HCT116 (cell line): ENCODE measurements around the gene ZBTB20. TPM values are rescaled to one million over a fixed set of nuclear protein-coding genes. Genes with fewer than 3 reads are reported as not detected.

Experiments used
- ATAC-seq: fragments of 200-7000 bp; cut with Tn5 transposase; 2 replicates; pipeline ENCODE4 v1.9.1; 2020; ENCODE audit warnings: mild to moderate bottlenecking, moderate library complexity
- BruUV-seq: library from RNA; stranded (reverse); fragments of 400-500 nt; replicated peaks from 2 replicates; lab custom pipeline; 2021; lab: Mats Ljungman, UMichigan
- CTCF ChIA-PET: fragments of 300-600 bp; sonication (Branson Sonifier 250); formaldehyde crosslinking; loops from one replicate; lab custom pipeline; 2021; ENCODE audit warnings: antibody characterized with exemption; lab: Charles Lee
- POLR2A ChIA-PET: fragments of 300-600, 350-600 bp; sonication (Branson Sonifier 250); formaldehyde crosslinking; loops from one replicate; lab custom pipeline; 2021; ENCODE audit warnings: antibody characterized with exemption; lab: Charles Lee
- RAD21 ChIA-PET, 2 experiments: fragments of 300-600 bp; sonication (Branson Sonifier 250); formaldehyde crosslinking; loops; one replicate each; lab custom pipeline; 2023; ENCODE audit warnings: low total read pairs in 2 of 2; ENCODE audit not compliant: uncharacterized antibody in 2 of 2, unreplicated experiment in 2 of 2, low non-redundant PET in 1 of 2; lab: Charles Lee
- DNase-seq: peaks from one replicate; pipeline ENCODE4 v3.0.0-alpha.2; 2010; ENCODE audit warnings: low read depth, low spot score
- H2AFZ ChIP-seq: fragments of 200-600 bp; shearing (Covaris generic), sonication (generic); 2 replicates; pipeline ENCODE4 v1.6.1; 2017; ENCODE audit warnings: low read depth, mixed run types, mixed read lengths, antibody characterized with exemption, low read length; ENCODE audit not compliant: poor library complexity, severe bottlenecking
- H3K27ac ChIP-seq: 2 replicates; pipeline ENCODE4 v1.5.1; 2012; ENCODE audit warnings: low read depth, low read length
- H3K27me3 ChIP-seq: fragments of 200-600 bp; sonication (generic); 2 replicates; pipeline ENCODE4 v1.6.1; 2016; ENCODE audit warnings: mixed run types, low read length, mixed read lengths; ENCODE audit not compliant: insufficient read depth
- H3K36me3 ChIP-seq, 2 experiments: fragments of 200-500 bp in 1 of 2; fragments of 200-600 bp in 1 of 2; sonication (Bioruptor generic) in 1 of 2; sonication (generic) in 1 of 2; 2 replicates each; pipeline versions ENCODE4 v1.5.1 to v1.6.1; 2014 to 2016; ENCODE audit warnings: low read length in 2 of 2, inconsistent platforms in 1 of 2, mixed read lengths in 1 of 2, mixed run types in 1 of 2; ENCODE audit not compliant: insufficient read depth in 2 of 2, control insufficient read depth in 1 of 2
- H3K4me1 ChIP-seq, 2 experiments: fragments of 200-600 bp in 1 of 2; sonication (generic) in 1 of 2; 2 replicates each; pipeline versions ENCODE4 v1.5.1 to v1.6.1; 2012 to 2017; ENCODE audit warnings: low read length in 2 of 2, inconsistent platforms in 1 of 2, mild to moderate bottlenecking in 1 of 2, mixed read lengths in 1 of 2, mixed run types in 1 of 2, moderate library complexity in 1 of 2; ENCODE audit not compliant: insufficient read depth in 2 of 2, control insufficient read depth in 1 of 2
- H3K4me2 ChIP-seq: fragments of 200-600 bp; sonication (generic); 2 replicates; pipeline ENCODE4 v1.6.1; 2017; ENCODE audit warnings: mixed run types, low read length, mixed read lengths
- H3K4me3 ChIP-seq, 2 experiments: fragments of 200-600 bp in 1 of 2; sonication (generic) in 1 of 2; replicated peaks in 1 of 2; 2 replicates each; pipeline ENCODE4 v1.5.1; 2011 to 2016; ENCODE audit warnings: low read length in 2 of 2, control low read depth in 1 of 2, low read depth in 1 of 2, mild to moderate bottlenecking in 1 of 2, mixed read lengths in 1 of 2, mixed run types in 1 of 2
- H3K79me2 ChIP-seq: fragments of 200-600 bp; sonication (generic); 2 replicates; pipeline ENCODE4 v1.6.1; 2017; ENCODE audit warnings: mild to moderate bottlenecking, mixed run types, low read length, moderate library complexity, mixed read lengths; ENCODE audit not compliant: insufficient read depth
- H3K9ac ChIP-seq: fragments of 200-600 bp; sonication (generic); 2 replicates; pipeline ENCODE4 v1.6.1; 2016; ENCODE audit warnings: low read length, mixed read lengths
- H3K9me2 ChIP-seq: fragments of 200-600 bp; sonication (generic), shearing (Covaris generic); 2 replicates; pipeline ENCODE4 v1.6.1; 2017; ENCODE audit warnings: mixed run types, mild to moderate bottlenecking, moderate library complexity; ENCODE audit not compliant: insufficient read depth
- H3K9me3 ChIP-seq, 2 experiments: fragments of 200-500 bp in 1 of 2; fragments of 200-600 bp in 1 of 2; sonication (Bioruptor generic) in 1 of 2; sonication (generic) in 1 of 2; 2 replicates each; pipeline ENCODE4 v1.6.1; 2014 to 2017; ENCODE audit warnings: low read length in 2 of 2, mixed read lengths in 2 of 2, inconsistent platforms in 1 of 2, low read depth in 1 of 2, mild to moderate bottlenecking in 1 of 2, mixed run types in 1 of 2, moderate library complexity in 1 of 2; ENCODE audit not compliant: control insufficient read depth in 1 of 2, insufficient read depth in 1 of 2
- H4K20me1 ChIP-seq: fragments of 200-600 bp; sonication (generic), shearing (Covaris generic); 2 replicates; pipeline ENCODE4 v1.6.1; 2017; ENCODE audit warnings: mixed run types, mild to moderate bottlenecking, moderate library complexity; ENCODE audit not compliant: insufficient read depth
- ATF3 ChIP-seq: IDR thresholded peaks from 2 replicates; pipeline ENCODE4 v1.6.1; 2012
- CBX3 ChIP-seq: IDR thresholded peaks from 2 replicates; pipeline ENCODE4 v1.6.1; 2012; ENCODE audit warnings: low read depth
- CTCF ChIP-seq, 3 experiments: fragments of 200-600 bp in 1 of 3; sonication (generic) in 1 of 3; IDR thresholded peaks in 2 of 3; conservative IDR thresholded peaks in 1 of 3; 2 replicates each; pipeline ENCODE4 v1.5.1; 2012 to 2017; ENCODE audit warnings: low read depth in 2 of 3, low read length in 2 of 3, antibody characterized with exemption in 1 of 3, borderline replicate concordance in 1 of 3, control low read depth in 1 of 3, mild to moderate bottlenecking in 1 of 3, mixed read lengths in 1 of 3, mixed run types in 1 of 3, moderate library complexity in 1 of 3; ENCODE audit not compliant: insufficient read depth in 1 of 3
- EGR1 ChIP-seq: IDR thresholded peaks from 2 replicates; pipeline ENCODE4 v1.6.1; 2012; ENCODE audit warnings: low read depth
- ELF1 ChIP-seq: IDR thresholded peaks from 2 replicates; pipeline ENCODE4 v1.6.1; 2012; ENCODE audit warnings: low read depth, borderline replicate concordance
- EZH2phosphoT487 ChIP-seq: fragments of 200-600 bp; IDR thresholded peaks from 2 replicates; pipeline ENCODE4 v1.6.1; 2018; ENCODE audit warnings: antibody characterized with exemption, borderline replicate concordance
- JUND ChIP-seq: IDR thresholded peaks from 2 replicates; pipeline ENCODE4 v1.6.1; 2012
- MAX ChIP-seq: IDR thresholded peaks from 2 replicates; pipeline ENCODE4 v1.6.1; 2012
- POLR2AphosphoS5 ChIP-seq: IDR thresholded peaks from 2 replicates; pipeline ENCODE4 v1.6.1; 2011; ENCODE audit warnings: mild to moderate bottlenecking, low read depth, low read length, moderate library complexity
- RAD21 ChIP-seq: IDR thresholded peaks from 2 replicates; pipeline ENCODE4 v1.6.1; 2012; ENCODE audit warnings: low read depth, mild to moderate bottlenecking
- TCF7L2 ChIP-seq: IDR thresholded peaks from 2 replicates; pipeline ENCODE4 v1.7.0; 2011; ENCODE audit warnings: borderline replicate concordance, inconsistent platforms; ENCODE audit not compliant: insufficient read depth, insufficient read length; ENCODE audit errors: extremely low read depth
- YY1 ChIP-seq: IDR thresholded peaks from 2 replicates; pipeline ENCODE4 v1.6.1; 2011; ENCODE audit warnings: low read length, low read depth, moderate library complexity, mild to moderate bottlenecking; ENCODE audit not compliant: insufficient replicate concordance; ENCODE audit errors: extremely low read depth
- ZFX ChIP-seq: fragments of 450-650 bp; IDR thresholded peaks from 2 replicates; pipeline ENCODE4 v1.6.1; 2017
- ZNF274 ChIP-seq: fragments of 200-500 bp; sonication (Bioruptor generic); IDR thresholded peaks from 2 replicates; pipeline ENCODE4 v1.6.1; 2014; ENCODE audit warnings: mild to moderate bottlenecking, low read depth, low read length, inconsistent platforms
- intact Hi-C: fragments of 100-400 bp; cut with micrococcal nuclease; formaldehyde crosslinking; loops from 2 replicates; pipeline ENCODE4 v1.10.0; 2022
- total RNA-seq: library from RNA; stranded (reverse); gene quantifications from one replicate; pipeline ENCODE4 v1.2.1, GENCODE V29; 2021; ENCODE audit not compliant: unreplicated experiment

The ZBTB20 gene
- total RNA-seq, 1 experiment from 2014 or later = 42.1 TPM

- Histone ChIP-seq H4K20me1 (no peaks in the 10 kb centered on the region), H3K4me3 (no peak overlapping the region), H3K4me2 (no peak overlapping the region), H3K4me1 (no peaks in the 10 kb centered on the region), H2AFZ (peak overlapping the region; percentile 17), H3K9ac (no peak overlapping the region), H3K79me2 (no peaks in the 10 kb centered on the region), H3K9me3 (no peaks in the 10 kb centered on the region), H3K36me3 (no peaks in the 10 kb centered on the region), H3K9me2 (no peaks in the 10 kb centered on the region), H3K27ac (no peak overlapping the region), H3K27me3 (no peaks in the 10 kb centered on the region)
- no TSS peak for BruUV-seq
- no peak for ATAC-seq
- TF ChIP-seq POLR2AphosphoS5 (no peak), ATF3 (no peak), CTCF (IDR thresholded peaks at IDR 0.05 in 2 of 3, conservative IDR thresholded peaks at IDR 0.05 in 1 of 3; ENCODE audit: borderline replicate concordance in 1 of 3, insufficient read depth in 1 of 3, low read depth in 2 of 3, low read length in 2 of 3) (no peak), ELF1 (no peak), JUND (no peak), RAD21 (no peak), MAX (no peak), ZNF274 (no peak), CBX3 (no peak)
- POLR2A ChIA-PET = no interaction called here
- RAD21 ChIA-PET = no interaction called here
- CTCF ChIA-PET = no interaction called here
- DNase-seq = no peak
- intact Hi-C loops = no loop called here
These were observed 289.8 kb downstream of the ZBTB20 start for GRCh38 chr3:114857299-114857701.

GRCh38 chr3:114856835-114857234 lies 290.3 kb downstream of the ZBTB20 start:
- H2AFZ ChIP-seq = no peak overlapping the region
- H3K4me2 ChIP-seq = no peak overlapping the region
- H3K4me1 ChIP-seq = no peaks in the 10 kb centered on the region
- POLR2A ChIA-PET = no interaction called here
- no peaks in the 10 kb centered on the region for H3K9me2 ChIP-seq
- H3K79me2 ChIP-seq = no peaks in the 10 kb centered on the region
- H3K27me3 ChIP-seq = no peaks in the 10 kb centered on the region
- no peak for TF ChIP-seq JUND
- TF ChIP-seq ELF1 = no peak
- no peak for TF ChIP-seq CTCF (IDR thresholded peaks at IDR 0.05 in 2 of 3, conservative IDR thresholded peaks at IDR 0.05 in 1 of 3; ENCODE audit: borderline replicate concordance in 1 of 3, insufficient read depth in 1 of 3, low read depth in 2 of 3, low read length in 2 of 3)
- TF ChIP-seq TCF7L2 = no peak
- TF ChIP-seq YY1 = no peak
- no peak for TF ChIP-seq CBX3
- TF ChIP-seq MAX = no peak
- no peak for TF ChIP-seq EZH2phosphoT487
- TF ChIP-seq ZFX = no peak
- TF ChIP-seq EGR1 = no peak
- no peak overlapping the region for H3K4me3 ChIP-seq
- CTCF ChIA-PET = no interaction called here
- intact Hi-C loops = no loop called here
- H3K36me3 ChIP-seq = no peaks in the 10 kb centered on the region
- no peak for DNase-seq
- RAD21 ChIA-PET = no interaction called here
- H3K27ac ChIP-seq = no peak overlapping the region
- no peak overlapping the region for H3K9ac ChIP-seq
- ATAC-seq = no peak
- no peaks in the 10 kb centered on the region for H3K9me3 ChIP-seq
- H4K20me1 ChIP-seq = no peaks in the 10 kb centered on the region
- no TSS peak for BruUV-seq
